ENCODE data around the gene OAF. TPM values are rescaled to one million over a fixed set of nuclear protein-coding genes. Genes with fewer than 3 reads are reported as not detected.

The OAF gene
- total and polyA plus RNA-seq, 2 donors (not counting 1 experiment from before 2014, with no cell fraction given), result 1.3 to 1.9 TPM

- H3K9me3 Mint-ChIP-seq (ENCODE audit: insufficient read depth), result no peaks in the 10 kb centered on the region
- no peaks in the 10 kb centered on the region for H3K27me3 ChIP-seq (replicated peaks in 1 of 4; ENCODE audit: control extremely low read depth in 1 of 4, control insufficient read depth in 3 of 4, insufficient read depth in 4 of 4, low read length in 3 of 4)
- no peak overlapping the region for H3K4me2 ChIP-seq (replicated peaks; ENCODE audit: low read depth, low read length, poor library complexity, severe bottlenecking)
- no peaks in the 10 kb centered on the region for H4K20me1 ChIP-seq (ENCODE audit: control insufficient read depth, insufficient read depth, low read length, poor library complexity, severe bottlenecking)
- H3K9me3 ChIP-seq (ENCODE audit: control extremely low read depth in 1 of 3, control insufficient read depth in 2 of 3, insufficient read depth in 1 of 3, low read length in 2 of 3), result no peaks in the 10 kb centered on the region
- no peak overlapping the region for H3K9ac ChIP-seq (ENCODE audit: low read length)
- no peak overlapping the region for H3K4me3 ChIP-seq (ENCODE audit: control extremely low read depth in 1 of 5, extremely low read depth in 1 of 5, insufficient read depth in 1 of 5, low read depth in 2 of 5, low read length in 4 of 5)
- DNase-seq (no peak), ATAC-seq (ENCODE audit: low read depth) (no peak)
- H3K4me1 Mint-ChIP-seq, result peaks cover 8% of the 10 kb centered on the region
- POLR2A ChIA-PET, result no interaction called here
- intact Hi-C loops (cut with micrococcal nuclease), result no loop called here
- no peak overlapping the region for H3K27ac ChIP-seq (ENCODE audit: low read length in 2 of 2)
- H2AFZ ChIP-seq (ENCODE audit: insufficient read depth, low read depth, low read length, poor library complexity, severe bottlenecking), result no peak overlapping the region
- TF ChIP-seq, protein P1, sequence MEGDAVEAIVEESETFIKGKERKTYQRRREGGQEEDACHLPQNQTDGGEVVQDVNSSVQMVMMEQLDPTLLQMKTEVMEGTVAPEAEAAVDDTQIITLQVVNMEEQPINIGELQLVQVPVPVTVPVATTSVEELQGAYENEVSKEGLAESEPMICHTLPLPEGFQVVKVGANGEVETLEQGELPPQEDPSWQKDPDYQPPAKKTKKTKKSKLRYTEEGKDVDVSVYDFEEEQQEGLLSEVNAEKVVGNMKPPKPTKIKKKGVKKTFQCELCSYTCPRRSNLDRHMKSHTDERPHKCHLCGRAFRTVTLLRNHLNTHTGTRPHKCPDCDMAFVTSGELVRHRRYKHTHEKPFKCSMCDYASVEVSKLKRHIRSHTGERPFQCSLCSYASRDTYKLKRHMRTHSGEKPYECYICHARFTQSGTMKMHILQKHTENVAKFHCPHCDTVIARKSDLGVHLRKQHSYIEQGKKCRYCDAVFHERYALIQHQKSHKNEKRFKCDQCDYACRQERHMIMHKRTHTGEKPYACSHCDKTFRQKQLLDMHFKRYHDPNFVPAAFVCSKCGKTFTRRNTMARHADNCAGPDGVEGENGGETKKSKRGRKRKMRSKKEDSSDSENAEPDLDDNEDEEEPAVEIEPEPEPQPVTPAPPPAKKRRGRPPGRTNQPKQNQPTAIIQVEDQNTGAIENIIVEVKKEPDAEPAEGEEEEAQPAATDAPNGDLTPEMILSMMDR (IDR thresholded peaks at IDR 0.05), result no peak
- TF ChIP-seq EZH2 (IDR thresholded peaks at IDR 0.05; ENCODE audit: borderline replicate concordance, insufficient read depth, low read depth, low read length, poor library complexity, severe bottlenecking), result no peak
- CTCF ChIA-PET, result no interaction called here
- H3K36me3 ChIP-seq (replicated peaks in 1 of 2; ENCODE audit: control extremely low read depth in 1 of 2, control insufficient read depth in 1 of 2, extremely low read depth in 1 of 2, insufficient read depth in 2 of 2, low read length in 1 of 2), result no peaks in the 10 kb centered on the region
- peaks cover 5 to 6% of the 10 kb centered on the region in 2 donors for H3K4me1 ChIP-seq (ENCODE audit: control insufficient read depth in 2 of 2, insufficient read depth in 2 of 2, low read length in 2 of 2)
- H3K79me2 ChIP-seq (ENCODE audit: control insufficient read depth, insufficient read depth, low read length), result no peaks in the 10 kb centered on the region
- WGBS (ENCODE audit: insufficient coverage), result 66% methylated on average over 9 of the region's 9 CpGs
- H3K4me3 Mint-ChIP-seq, result no peak overlapping the region
- H3K27ac Mint-ChIP-seq, result no peak overlapping the region
- H3K27me3 Mint-ChIP-seq, result peaks cover 12% of the 10 kb centered on the region
Measured at GRCh38 chr11:120219938-120220746, 9.3 kb downstream of the OAF start.

- ChIA-PET POLR2A (no interaction called here), CTCF (no interaction called here)
- Mint-ChIP-seq H3K4me1 (peaks cover 11% of the 10 kb centered on the region), H3K27ac (no peak overlapping the region), H3K27me3 (peaks cover 18% of the 10 kb centered on the region), H3K4me3 (no peak overlapping the region), H3K9me3 (ENCODE audit: insufficient read depth) (no peaks in the 10 kb centered on the region)
- H3K79me2 ChIP-seq (ENCODE audit: control insufficient read depth, insufficient read depth, low read length), result no peaks in the 10 kb centered on the region
- H3K9ac ChIP-seq (ENCODE audit: low read length), result no peak overlapping the region
- WGBS (ENCODE audit: insufficient coverage), result 90% methylated on average over 2 of the region's 4 CpGs
- no peaks in the 10 kb centered on the region for H3K36me3 ChIP-seq (replicated peaks in 1 of 2; ENCODE audit: control extremely low read depth in 1 of 2, control insufficient read depth in 1 of 2, extremely low read depth in 1 of 2, insufficient read depth in 2 of 2, low read length in 1 of 2)
- H3K9me3 ChIP-seq (ENCODE audit: control extremely low read depth in 1 of 3, control insufficient read depth in 2 of 3, insufficient read depth in 1 of 3, low read length in 2 of 3), result no peaks in the 10 kb centered on the region
- H3K4me3 ChIP-seq (ENCODE audit: control extremely low read depth in 1 of 5, extremely low read depth in 1 of 5, insufficient read depth in 1 of 5, low read depth in 2 of 5, low read length in 4 of 5), result no peak overlapping the region
- no peaks in the 10 kb centered on the region for H4K20me1 ChIP-seq (ENCODE audit: control insufficient read depth, insufficient read depth, low read length, poor library complexity, severe bottlenecking)
- no peak for ATAC-seq (ENCODE audit: low read depth)
- no peak for DNase-seq
- no peak overlapping the region for H3K4me2 ChIP-seq (replicated peaks; ENCODE audit: low read depth, low read length, poor library complexity, severe bottlenecking)
- H3K27me3 ChIP-seq (replicated peaks in 1 of 4; ENCODE audit: control extremely low read depth in 1 of 4, control insufficient read depth in 3 of 4, insufficient read depth in 4 of 4, low read length in 3 of 4), result no peaks in the 10 kb centered on the region
- TF ChIP-seq EZH2 (IDR thresholded peaks at IDR 0.05; ENCODE audit: borderline replicate concordance, insufficient read depth, low read depth, low read length, poor library complexity, severe bottlenecking), result no peak
- TF ChIP-seq, protein P1 (IDR thresholded peaks at IDR 0.05), result no peak
- intact Hi-C loops (cut with micrococcal nuclease), result no loop called here
- no peak overlapping the region for H3K27ac ChIP-seq (ENCODE audit: low read length in 2 of 2)
- H3K4me1 ChIP-seq (ENCODE audit: control insufficient read depth in 2 of 2, insufficient read depth in 2 of 2, low read length in 2 of 2), result peaks cover 7 to 8% of the 10 kb centered on the region in 2 donors
- H2AFZ ChIP-seq (ENCODE audit: insufficient read depth, low read depth, low read length, poor library complexity, severe bottlenecking), result no peak overlapping the region
Measured at GRCh38 chr11:120220747-120221037, 9.9 kb downstream of the OAF start.
